OCI-LY7 (cell line): ENCODE measurements around the gene SETBP1. TPM values are rescaled to one million over a fixed set of nuclear protein-coding genes. Genes with fewer than 3 reads are reported as not detected.

Source experiments
- BruUV-seq: library from RNA; stranded (reverse); fragments of 400-500 nt; replicated peaks from 2 replicates; lab custom pipeline; 2021; lab: Mats Ljungman, UMichigan
- CTCF ChIA-PET: fragments of 300-600 bp; sonication (Branson Sonifier 250); formaldehyde crosslinking; loops from one replicate; lab custom pipeline; 2022; ENCODE audit warnings: antibody characterized with exemption; ENCODE audit not compliant: unreplicated experiment; lab: Charles Lee
- POLR2A ChIA-PET: fragments of 300-600 bp; sonication (Branson Sonifier 250); formaldehyde crosslinking; loops from one replicate; lab custom pipeline; 2022; ENCODE audit warnings: antibody characterized with exemption; lab: Charles Lee
- DNase-seq: peaks from one replicate; pipeline ENCODE4 v3.0.0-alpha.2; 2015; ENCODE audit warnings: low spot score
- H2AFZ ChIP-seq: fragments of 200-600 bp; sonication (generic), shearing (Covaris generic); 2 replicates; pipeline ENCODE4 v1.6.1; 2014; ENCODE audit warnings: mild to moderate bottlenecking, antibody characterized with exemption, low read length, moderate library complexity
- H3K27ac ChIP-seq: fragments of 200-600 bp; sonication (generic); 2 replicates; pipeline ENCODE4 v1.5.1; 2014; ENCODE audit warnings: mixed run types, low read depth, mild to moderate bottlenecking, moderate library complexity, low read length, inconsistent platforms; ENCODE audit not compliant: poor library complexity, severe bottlenecking
- H3K36me3 ChIP-seq: fragments of 200-600 bp; sonication (generic); 2 replicates; pipeline ENCODE4 v1.6.1; 2014; ENCODE audit warnings: mild to moderate bottlenecking, antibody characterized with exemption, low read length, moderate library complexity, mixed read lengths; ENCODE audit not compliant: insufficient read depth
- H3K4me1 ChIP-seq: fragments of 200-600 bp; sonication (generic); 2 replicates; pipeline ENCODE4 v1.5.1; 2014; ENCODE audit warnings: mild to moderate bottlenecking, low read length; ENCODE audit not compliant: insufficient read depth, poor library complexity, severe bottlenecking
- H3K4me2 ChIP-seq: fragments of 200-600 bp; sonication (generic); 2 replicates; pipeline ENCODE4 v1.6.1; 2014; ENCODE audit warnings: mild to moderate bottlenecking, low read length
- H3K4me3 ChIP-seq: fragments of 200-600 bp; sonication (generic); 2 replicates; pipeline ENCODE4 v1.5.1; 2014; ENCODE audit warnings: mild to moderate bottlenecking, low read depth, low read length; ENCODE audit not compliant: poor library complexity, severe bottlenecking
- H3K79me2 ChIP-seq: fragments of 200-600 bp; sonication (generic); 2 replicates; pipeline ENCODE4 v1.6.1; 2016; ENCODE audit warnings: low read depth, mild to moderate bottlenecking, low read length, moderate library complexity, mixed read lengths; ENCODE audit not compliant: insufficient read depth
- H3K9me2 ChIP-seq: fragments of 200-600 bp; sonication (generic); 2 replicates; pipeline ENCODE4 v1.6.1; 2016; ENCODE audit warnings: mild to moderate bottlenecking, low read length, mixed read lengths; ENCODE audit not compliant: insufficient read depth
- H3K9me3 ChIP-seq: fragments of 200-600 bp; sonication (generic); 2 replicates; pipeline ENCODE4 v1.6.1; 2014; ENCODE audit warnings: mild to moderate bottlenecking, mixed run types, low read length, mixed read lengths
- H4K20me1 ChIP-seq: fragments of 200-600 bp; sonication (generic); 2 replicates; pipeline ENCODE4 v1.6.1; 2014; ENCODE audit warnings: mild to moderate bottlenecking, antibody characterized with exemption, low read length, moderate library complexity, mixed read lengths; ENCODE audit not compliant: insufficient read depth
- CTCF ChIP-seq: fragments of 200-600 bp; sonication (generic); conservative IDR thresholded peaks from 2 replicates; pipeline ENCODE4 v1.5.1; 2014; ENCODE audit warnings: mild to moderate bottlenecking, antibody characterized with exemption, low read length, moderate library complexity, mixed read lengths
- EZH2phosphoT487 ChIP-seq: fragments of 200-600 bp; sonication (generic); IDR thresholded peaks from 2 replicates; pipeline ENCODE4 v1.6.1; 2018; ENCODE audit warnings: low read depth, borderline replicate concordance, mild to moderate bottlenecking, mixed run types, antibody characterized with exemption, low read length, moderate library complexity, mixed read lengths
- intact Hi-C: fragments of 100-400 bp; cut with micrococcal nuclease; formaldehyde crosslinking; loops from one replicate; pipeline ENCODE4 v1.10.0; 2022; ENCODE audit not compliant: unreplicated experiment
- total RNA-seq, 2 experiments: library from RNA; depleted of rRNA in 1 of 2; stranded (reverse); fragments of >200 nt in 1 of 2; shearing (Covaris generic) in 1 of 2; gene quantifications; 2 replicates each; pipeline ENCODE4 v1.2.3, GENCODE V29; 2014 to 2022

The SETBP1 gene
- total RNA-seq, 2 experiments from 2014 or later: 2.6 to 9.1 TPM

- CTCF ChIA-PET: no interaction called here
- DNase-seq: peak; percentile 76
- peak overlapping the region; percentile 79 for H3K4me2 ChIP-seq
- peak overlapping the region; percentile 93 for H3K27ac ChIP-seq
- POLR2A ChIA-PET: no interaction called here
- BruUV-seq: no TSS peak
- no peaks in the 10 kb centered on the region for H4K20me1 ChIP-seq
- peaks cover 60% of the 10 kb centered on the region for H3K4me1 ChIP-seq
- TF ChIP-seq EZH2phosphoT487 (no peak), CTCF (no peak)
- H3K9me3 ChIP-seq: no peaks in the 10 kb centered on the region
- no peaks in the 10 kb centered on the region for H3K79me2 ChIP-seq
- peak overlapping the region; percentile 27 for H3K4me3 ChIP-seq
- no peaks in the 10 kb centered on the region for H3K36me3 ChIP-seq
- peak overlapping the region; percentile 74; the same call in 1 of the 2 replicates for H2AFZ ChIP-seq
- intact Hi-C loops: no loop called here
- H3K9me2 ChIP-seq: no peaks in the 10 kb centered on the region
These were observed 425.7 kb downstream of the SETBP1 start for GRCh38 chr18:45106331-45106774.

DNA sequence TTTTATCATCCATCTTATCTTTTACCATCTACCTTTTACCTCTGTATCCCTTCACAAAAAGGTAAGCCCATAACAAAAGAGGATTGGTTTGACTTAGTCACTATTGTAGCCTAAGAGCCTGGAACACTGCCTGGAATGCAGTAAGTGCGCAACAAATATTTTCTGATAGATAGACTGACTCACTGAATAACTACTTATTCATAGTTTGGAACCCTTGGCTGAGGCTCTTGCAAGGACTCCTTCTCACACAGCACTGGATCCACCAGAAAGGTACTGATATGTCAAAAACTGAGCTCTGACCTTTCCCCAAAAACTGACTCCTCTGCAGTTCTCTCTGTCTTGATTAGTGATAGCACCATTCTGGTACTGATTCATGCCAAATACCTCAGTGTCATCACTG lies 426.7 kb downstream of the SETBP1 start:
- H3K36me3 ChIP-seq: no peaks in the 10 kb centered on the region
- peak overlapping the region; percentile 93 for H3K27ac ChIP-seq
- DNase-seq: no peak
- no peak overlapping the region for H3K4me3 ChIP-seq
- H3K9me3 ChIP-seq: no peaks in the 10 kb centered on the region
- POLR2A ChIA-PET: no interaction called here
- H2AFZ ChIP-seq: no peak overlapping the region
- CTCF ChIA-PET: no interaction called here
- no TSS peak for BruUV-seq
- TF ChIP-seq CTCF: no peak
- TF ChIP-seq EZH2phosphoT487: no peak
- H4K20me1 ChIP-seq: no peaks in the 10 kb centered on the region
- intact Hi-C loops: no loop called here
- no peak overlapping the region for H3K4me2 ChIP-seq
- H3K4me1 ChIP-seq: peaks cover 49% of the 10 kb centered on the region
- H3K79me2 ChIP-seq: no peaks in the 10 kb centered on the region
- H3K9me2 ChIP-seq: no peaks in the 10 kb centered on the region

GRCh38 chr18:45108754-45109153 lies 428.1 kb downstream of the SETBP1 start:
- intact Hi-C loops: no loop called here
- H4K20me1 ChIP-seq: no peaks in the 10 kb centered on the region
- BruUV-seq: no TSS peak
- no peaks in the 10 kb centered on the region for H3K9me2 ChIP-seq
- H2AFZ ChIP-seq: no peak overlapping the region
- CTCF ChIA-PET: no interaction called here
- no peak overlapping the region for H3K4me2 ChIP-seq
- no peak for DNase-seq
- H3K4me1 ChIP-seq: peaks cover 36% of the 10 kb centered on the region
- H3K27ac ChIP-seq: no peak overlapping the region
- H3K79me2 ChIP-seq: no peaks in the 10 kb centered on the region
- H3K9me3 ChIP-seq: no peaks in the 10 kb centered on the region
- POLR2A ChIA-PET: interaction anchor here (0.6 kb wide), 1 partner anchor 454 kb away, joined by 3 read pairs; no protein-coding TSS in a partner anchor
- no peaks in the 10 kb centered on the region for H3K36me3 ChIP-seq
- TF ChIP-seq CTCF: no peak
- TF ChIP-seq EZH2phosphoT487: no peak
- H3K4me3 ChIP-seq: no peak overlapping the region
